ENCODE measurements around the gene NFIC.

Gene NFIC

DNA sequence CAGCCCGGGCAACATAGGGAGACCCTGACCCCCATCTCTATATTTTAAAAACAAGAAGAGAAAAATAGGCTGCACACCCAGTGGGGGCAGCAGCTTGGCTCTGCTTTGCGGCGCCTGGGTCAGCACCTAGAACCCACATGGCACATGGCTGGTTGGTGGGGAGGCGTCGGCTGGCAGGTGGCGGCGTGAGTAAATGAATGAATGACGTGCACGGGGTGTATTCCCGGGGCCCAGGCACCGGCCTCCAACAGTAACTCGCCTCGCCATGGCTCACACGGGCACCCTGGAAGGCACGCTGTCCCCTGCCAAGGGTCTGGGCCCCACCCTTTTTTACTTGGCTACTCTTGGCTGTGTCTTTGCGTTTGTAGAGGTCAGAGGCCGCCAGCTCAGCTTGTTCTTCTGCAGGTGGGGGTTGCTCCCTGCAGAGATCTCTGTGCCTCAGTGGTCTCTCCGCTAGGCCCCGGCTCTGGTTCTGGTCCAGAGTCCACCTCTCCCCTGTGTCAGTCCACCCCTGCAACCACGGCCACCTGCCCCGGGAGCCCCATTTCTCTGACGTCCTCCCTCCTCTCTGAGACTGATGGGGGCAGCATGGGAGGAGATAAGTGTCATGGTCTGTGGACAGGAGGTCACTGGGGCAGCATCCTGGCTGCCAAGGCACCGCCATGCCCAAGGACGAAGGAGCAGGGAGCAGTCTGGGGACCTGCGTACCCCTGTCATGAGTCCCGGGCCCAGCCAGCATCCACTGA, 145.3 kb downstream of the NFIC start:
- Histone ChIP-seq H3K4me2 (ENCODE audit: insufficient read depth, low read length) (no peak overlapping the region), H3K4me3 (ENCODE audit: low read depth in 1 of 2, low read length in 2 of 2) (no peak overlapping the region), H3K9me3 (ENCODE audit: insufficient read depth, low read length, severe bottlenecking) (no peaks in the 10 kb centered on the region), H3K27me3 (ENCODE audit: insufficient read depth, low read length, poor library complexity) (no peaks in the 10 kb centered on the region), H3K27ac (ENCODE audit: low read length) (no peak overlapping the region), H3K36me3 (ENCODE audit: insufficient read depth, low read length) (peaks cover 77% of the 10 kb centered on the region), H3K79me2 (ENCODE audit: insufficient read depth, low read length) (peaks cover 100% of the 10 kb centered on the region), H2AFZ (ENCODE audit: low read depth, low read length) (no peak overlapping the region), H3K9ac (ENCODE audit: low read depth, low read length) (no peak overlapping the region), H4K20me1 (ENCODE audit: insufficient read depth, low read length) (peaks cover 90% of the 10 kb centered on the region), H3K4me1 (ENCODE audit: insufficient read depth, low read length) (peaks cover 30% of the 10 kb centered on the region)
- DNase-seq (no peak), ATAC-seq (ENCODE audit: insufficient read depth, low read depth) (no peak)
- TF ChIP-seq EZH2 (IDR thresholded peaks at IDR 0.05; ENCODE audit: borderline replicate concordance, low read depth, low read length, severe bottlenecking), result no peak
- TF ChIP-seq, protein P1, sequence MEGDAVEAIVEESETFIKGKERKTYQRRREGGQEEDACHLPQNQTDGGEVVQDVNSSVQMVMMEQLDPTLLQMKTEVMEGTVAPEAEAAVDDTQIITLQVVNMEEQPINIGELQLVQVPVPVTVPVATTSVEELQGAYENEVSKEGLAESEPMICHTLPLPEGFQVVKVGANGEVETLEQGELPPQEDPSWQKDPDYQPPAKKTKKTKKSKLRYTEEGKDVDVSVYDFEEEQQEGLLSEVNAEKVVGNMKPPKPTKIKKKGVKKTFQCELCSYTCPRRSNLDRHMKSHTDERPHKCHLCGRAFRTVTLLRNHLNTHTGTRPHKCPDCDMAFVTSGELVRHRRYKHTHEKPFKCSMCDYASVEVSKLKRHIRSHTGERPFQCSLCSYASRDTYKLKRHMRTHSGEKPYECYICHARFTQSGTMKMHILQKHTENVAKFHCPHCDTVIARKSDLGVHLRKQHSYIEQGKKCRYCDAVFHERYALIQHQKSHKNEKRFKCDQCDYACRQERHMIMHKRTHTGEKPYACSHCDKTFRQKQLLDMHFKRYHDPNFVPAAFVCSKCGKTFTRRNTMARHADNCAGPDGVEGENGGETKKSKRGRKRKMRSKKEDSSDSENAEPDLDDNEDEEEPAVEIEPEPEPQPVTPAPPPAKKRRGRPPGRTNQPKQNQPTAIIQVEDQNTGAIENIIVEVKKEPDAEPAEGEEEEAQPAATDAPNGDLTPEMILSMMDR (IDR thresholded peaks at IDR 0.05; ENCODE audit: borderline replicate concordance, extremely low read depth, low read length, poor library complexity, severe bottlenecking), result no peak

DNA sequence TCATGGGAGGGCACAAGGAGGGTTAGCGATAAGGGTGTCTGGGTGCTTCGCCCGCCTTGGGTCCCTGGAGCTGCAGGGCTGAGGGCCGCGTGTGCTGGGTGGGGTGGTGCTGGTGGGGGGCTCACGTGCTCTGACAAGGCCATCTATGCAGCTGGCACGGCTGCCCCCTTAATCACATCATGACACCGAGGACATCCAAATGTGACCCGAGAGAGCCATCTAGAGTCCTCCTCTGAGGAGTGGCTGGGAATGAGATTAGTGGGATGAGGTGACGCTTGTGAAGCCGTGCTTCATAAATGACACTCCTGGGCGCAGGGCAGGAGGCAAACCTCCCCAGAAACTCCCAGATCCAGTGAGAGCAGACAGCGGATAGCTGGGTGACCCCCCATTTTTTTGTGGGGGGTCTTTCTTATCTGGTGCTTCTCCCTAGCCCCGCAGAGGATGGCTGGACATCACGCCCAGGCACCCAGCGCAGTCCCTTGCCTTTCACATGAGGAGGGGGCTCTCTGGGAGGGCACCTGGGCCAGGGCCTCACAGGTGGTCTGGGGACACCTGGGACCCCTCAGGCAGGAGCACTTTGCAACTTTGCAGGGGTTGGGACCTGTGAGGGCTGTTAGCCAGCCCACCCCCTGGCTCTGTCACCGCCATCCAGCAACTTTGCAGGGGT, 146.3 kb downstream of the NFIC start:
- Histone ChIP-seq H3K27ac (ENCODE audit: low read length) (no peak overlapping the region), H3K4me3 (ENCODE audit: low read depth in 1 of 2, low read length in 2 of 2) (no peak overlapping the region), H3K4me2 (ENCODE audit: insufficient read depth, low read length) (no peak overlapping the region), H3K9me3 (ENCODE audit: insufficient read depth, low read length, severe bottlenecking) (no peaks in the 10 kb centered on the region), H3K36me3 (ENCODE audit: insufficient read depth, low read length) (peaks cover 76% of the 10 kb centered on the region), H3K27me3 (ENCODE audit: insufficient read depth, low read length, poor library complexity) (no peaks in the 10 kb centered on the region), H2AFZ (ENCODE audit: low read depth, low read length) (no peak overlapping the region), H3K4me1 (ENCODE audit: insufficient read depth, low read length) (peaks cover 23% of the 10 kb centered on the region), H4K20me1 (ENCODE audit: insufficient read depth, low read length) (peaks cover 90% of the 10 kb centered on the region), H3K9ac (ENCODE audit: low read depth, low read length) (no peak overlapping the region), H3K79me2 (ENCODE audit: insufficient read depth, low read length) (peaks cover 100% of the 10 kb centered on the region)
- ATAC-seq (ENCODE audit: insufficient read depth, low read depth) (no peak), DNase-seq (no peak)
- TF ChIP-seq, protein P1 (IDR thresholded peaks at IDR 0.05; ENCODE audit: borderline replicate concordance, extremely low read depth, low read length, poor library complexity, severe bottlenecking), result no peak
- no peak for TF ChIP-seq EZH2 (IDR thresholded peaks at IDR 0.05; ENCODE audit: borderline replicate concordance, low read depth, low read length, severe bottlenecking)

DNA sequence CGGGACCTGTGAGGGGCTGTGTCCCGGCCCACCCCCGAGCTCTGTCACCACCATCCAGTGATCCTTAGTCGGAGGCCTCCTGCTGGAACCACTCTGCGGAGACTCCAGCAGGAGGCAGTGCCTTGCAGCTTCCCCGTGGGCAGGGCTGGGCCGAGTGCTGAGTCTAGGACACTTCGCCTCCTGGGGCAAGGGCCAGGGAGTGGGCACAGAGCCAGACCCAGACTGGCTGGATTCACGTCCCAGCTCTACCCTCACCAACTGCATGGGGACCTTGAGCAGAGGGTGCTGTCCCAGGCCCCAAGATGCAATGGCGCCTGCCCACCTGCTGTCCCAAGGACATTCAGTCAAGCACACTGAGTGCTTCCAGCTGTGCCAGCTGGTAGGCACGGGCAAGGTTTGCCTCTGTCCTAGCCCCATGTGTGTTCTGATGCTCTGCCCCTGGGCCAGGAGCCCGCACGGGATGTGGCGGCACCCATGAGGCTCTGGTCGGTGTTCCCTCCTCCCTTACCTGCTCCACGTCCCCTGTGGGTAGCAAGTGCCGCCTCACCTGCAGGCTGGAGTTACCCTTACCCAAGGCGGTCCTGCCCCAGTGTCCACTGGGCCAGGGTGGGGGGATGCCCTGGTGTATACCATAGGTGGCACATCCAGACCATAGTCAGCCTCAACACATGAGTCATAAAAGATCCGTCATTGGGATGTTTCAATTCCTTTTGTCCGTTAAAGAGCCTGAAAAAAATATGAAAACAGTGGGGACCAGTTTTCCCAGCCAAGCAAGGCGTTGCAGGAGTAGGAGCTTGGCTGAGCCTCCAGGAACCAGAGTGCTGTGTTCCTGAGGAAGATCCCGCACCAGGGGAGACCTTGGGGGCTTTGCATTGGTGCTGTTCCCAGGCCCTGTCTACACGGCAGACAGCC, 147.1 kb downstream of the NFIC start:
- no peak overlapping the region for H2AFZ ChIP-seq (ENCODE audit: low read depth, low read length)
- H4K20me1 ChIP-seq (ENCODE audit: insufficient read depth, low read length), result peaks cover 90% of the 10 kb centered on the region
- DNase-seq (no peak), ATAC-seq (ENCODE audit: insufficient read depth, low read depth) (no peak)
- H3K27me3 ChIP-seq (ENCODE audit: insufficient read depth, low read length, poor library complexity), result no peaks in the 10 kb centered on the region
- H3K9ac ChIP-seq (ENCODE audit: low read depth, low read length), result no peak overlapping the region
- H3K4me2 ChIP-seq (ENCODE audit: insufficient read depth, low read length), result no peak overlapping the region
- peaks cover 100% of the 10 kb centered on the region for H3K79me2 ChIP-seq (ENCODE audit: insufficient read depth, low read length)
- H3K4me3 ChIP-seq (ENCODE audit: low read depth in 1 of 2, low read length in 2 of 2), result no peak overlapping the region
- H3K9me3 ChIP-seq (ENCODE audit: insufficient read depth, low read length, severe bottlenecking), result no peaks in the 10 kb centered on the region
- H3K4me1 ChIP-seq (ENCODE audit: insufficient read depth, low read length), result peaks cover 17% of the 10 kb centered on the region
- no peak for TF ChIP-seq EZH2 (IDR thresholded peaks at IDR 0.05; ENCODE audit: borderline replicate concordance, low read depth, low read length, severe bottlenecking)
- no peak overlapping the region for H3K27ac ChIP-seq (ENCODE audit: low read length)
- peaks cover 78% of the 10 kb centered on the region for H3K36me3 ChIP-seq (ENCODE audit: insufficient read depth, low read length)

Measured in DND-41 (cell line).